GM21723 (cell line): ENCODE data around the gene KIF12.

Experiments used
- ATAC-seq: cut with Tn5 transposase; IDR thresholded peaks from one replicate; pipeline ENCODE4 v1.9.1; 2021; ENCODE audit warnings: mild to moderate bottlenecking, moderate library complexity; ENCODE audit not compliant: unreplicated experiment

The KIF12 gene

GRCh38 chr9:114070188-114071103 is 28.6 kb downstream of the KIF12 start:
- no peak for ATAC-seq

- no peak for ATAC-seq
Observed at GRCh38 chr9:114069476-114070187, 29.5 kb downstream of the KIF12 start.

- no peak for ATAC-seq
Observed at GRCh38 chr9:114065304-114065703, 33.8 kb downstream of the KIF12 start.

DNA sequence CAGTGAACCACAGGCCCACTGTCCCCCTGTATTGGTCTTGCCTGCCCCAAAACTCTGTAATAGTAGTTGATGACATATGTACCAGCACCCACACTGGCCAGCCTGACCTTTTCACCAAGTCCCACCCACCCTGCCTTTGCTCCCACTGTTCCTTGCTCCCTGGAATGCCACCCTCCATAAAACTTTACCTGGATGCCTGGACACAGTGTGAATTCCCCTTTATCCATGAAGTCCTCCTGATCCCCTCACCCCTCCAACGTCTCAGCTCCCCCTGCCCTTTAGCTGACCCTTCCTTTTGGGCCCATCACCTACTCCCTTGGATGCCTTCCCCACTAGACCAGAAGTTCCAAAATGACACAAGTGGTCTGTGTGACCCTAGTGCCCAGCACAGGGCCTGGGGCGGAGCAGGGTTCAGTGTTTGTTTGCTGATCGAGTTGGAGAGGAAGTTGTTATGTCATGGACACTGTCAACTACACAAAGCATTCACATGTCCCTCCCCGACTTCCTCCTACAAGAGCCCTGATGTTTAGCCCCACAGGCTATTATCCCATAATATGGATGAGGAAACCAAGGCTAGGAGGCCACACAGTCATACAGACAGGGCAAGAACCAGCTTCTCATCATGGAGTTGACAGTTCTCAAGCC is 37.1 kb downstream of the KIF12 start:
- ATAC-seq, result no peak

DNA sequence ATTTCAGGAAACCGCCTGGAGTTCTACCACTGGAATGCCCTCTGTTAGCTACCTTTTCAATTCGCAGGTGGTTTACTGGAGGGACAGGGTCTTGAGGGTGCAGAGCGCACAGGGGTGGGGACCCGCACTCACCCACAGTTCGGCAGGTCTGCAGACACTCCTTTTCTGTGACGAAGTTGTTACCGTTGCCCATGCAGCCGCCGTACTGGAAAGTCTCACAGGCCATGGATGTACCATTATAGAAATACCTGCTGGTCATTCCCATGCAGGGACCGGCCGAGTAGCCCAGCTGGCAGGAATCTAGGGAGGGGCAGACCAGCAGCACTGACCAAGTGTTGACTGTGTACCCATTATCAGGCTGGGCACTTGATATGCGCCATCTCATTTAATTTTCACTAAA is 37.8 kb downstream of the KIF12 start:
- ATAC-seq, result no peak

DNA sequence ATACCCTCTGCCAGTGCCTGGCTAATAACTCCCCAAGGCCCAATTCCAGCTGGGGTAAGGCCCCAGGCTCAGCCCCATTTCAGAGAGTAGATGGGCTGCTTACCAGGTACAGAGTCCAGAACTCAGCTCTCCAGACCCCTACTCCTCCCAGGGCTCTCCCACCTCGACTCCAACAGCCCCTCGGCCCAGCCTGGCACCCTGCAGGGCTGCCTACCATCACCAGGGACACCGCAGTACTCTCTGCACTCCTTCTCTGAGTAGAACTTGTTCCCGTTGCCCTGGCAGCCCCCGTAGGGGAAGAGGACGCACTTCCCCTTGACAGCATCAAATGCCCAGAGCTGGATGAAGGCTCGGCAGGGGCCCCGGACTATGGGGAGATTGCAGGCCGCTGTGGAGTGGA is 38.4 kb downstream of the KIF12 start:
- ATAC-seq, result no peak

- ATAC-seq, result no peak
Observed at GRCh38 chr9:114060070-114060469, 39.0 kb downstream of the KIF12 start.

GRCh38 chr9:114059047-114059803 is 39.9 kb downstream of the KIF12 start:
- ATAC-seq, result no peak

DNA sequence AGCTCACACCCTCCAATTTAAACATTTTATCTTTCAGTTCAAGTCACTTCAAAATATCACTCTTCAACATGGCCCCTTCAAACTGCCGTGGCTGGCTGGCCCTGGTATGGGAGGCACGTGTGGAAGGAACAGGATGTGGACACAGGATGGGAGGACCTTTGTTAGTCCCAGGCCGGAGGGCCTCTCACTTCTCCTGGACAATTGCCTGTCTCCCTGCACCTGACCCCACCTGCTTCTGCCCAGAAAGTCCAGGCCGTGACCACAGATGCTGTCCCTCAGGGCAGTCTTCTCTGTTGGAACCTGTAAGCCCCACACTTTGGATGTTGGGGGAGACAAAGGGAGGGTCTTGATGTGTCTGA is 40.4 kb downstream of the KIF12 start:
- no peak for ATAC-seq

- ATAC-seq, result no peak
Observed at GRCh38 chr9:114057161-114057885, 41.8 kb downstream of the KIF12 start.

DNA sequence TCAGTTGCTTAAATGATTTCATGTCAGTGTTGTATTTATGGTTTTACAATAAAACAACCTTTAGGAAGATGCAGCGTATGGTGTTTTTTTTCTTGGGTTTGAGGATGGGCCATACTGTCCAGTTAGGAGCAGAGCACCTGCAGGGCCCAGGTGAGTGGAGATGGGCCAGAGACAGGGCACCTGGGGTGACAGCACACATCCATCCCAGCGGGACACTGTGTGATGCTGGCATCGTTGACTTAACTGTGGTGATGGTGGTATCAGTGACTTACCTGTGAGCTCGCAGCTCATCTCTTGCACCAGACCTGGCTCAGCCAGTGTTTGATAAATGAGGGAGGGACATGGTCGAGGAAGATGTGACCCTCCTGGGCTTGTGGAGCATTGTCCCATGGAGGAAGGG is 42.6 kb downstream of the KIF12 start:
- no peak for ATAC-seq

DNA sequence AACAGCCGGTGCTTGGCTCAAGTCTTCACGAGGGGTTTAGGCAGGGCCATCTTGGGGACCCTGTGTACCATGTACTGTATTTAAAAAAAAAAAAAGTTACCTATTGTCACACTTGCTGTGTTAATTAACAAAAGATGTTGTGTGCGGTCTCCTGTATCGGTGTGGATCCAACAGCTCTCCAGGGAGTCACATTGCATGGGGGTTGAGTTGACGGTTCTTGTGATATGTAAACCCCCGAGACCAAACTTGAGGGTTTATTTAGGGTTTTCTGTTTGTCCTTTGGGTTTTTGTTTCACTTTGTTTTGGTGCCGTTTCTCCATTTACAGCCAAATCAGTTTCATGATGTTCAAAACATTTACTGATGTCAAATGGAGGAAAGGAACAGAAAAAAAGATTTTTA is 43.2 kb downstream of the KIF12 start:
- no peak for ATAC-seq

- no peak for ATAC-seq
Observed at GRCh38 chr9:114055061-114055460, 44.0 kb downstream of the KIF12 start.

DNA sequence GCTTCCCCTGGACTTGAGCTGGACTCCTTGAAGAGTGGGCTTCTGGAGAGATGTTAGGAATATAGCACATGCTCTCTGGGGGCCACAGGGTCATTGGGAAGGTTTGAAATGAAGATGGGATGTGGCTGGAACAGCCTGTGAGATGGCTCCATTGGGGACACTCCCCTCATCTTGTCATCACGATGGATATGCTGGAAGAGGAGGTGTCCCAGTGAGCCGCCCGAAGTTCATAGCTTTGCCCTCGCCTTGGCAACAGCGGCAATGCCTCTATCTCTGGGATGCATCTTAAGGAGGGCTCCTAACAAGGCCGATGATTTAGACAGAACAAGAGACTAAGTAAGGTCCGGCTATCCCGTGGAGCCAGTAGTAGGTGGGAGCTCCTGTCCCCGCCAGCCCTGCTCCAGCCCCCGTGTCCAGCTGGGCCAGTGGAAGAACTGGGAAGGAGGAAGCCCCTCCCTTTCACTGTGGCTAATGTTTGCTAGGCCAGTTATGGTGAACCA is 44.9 kb downstream of the KIF12 start:
- no peak for ATAC-seq

DNA sequence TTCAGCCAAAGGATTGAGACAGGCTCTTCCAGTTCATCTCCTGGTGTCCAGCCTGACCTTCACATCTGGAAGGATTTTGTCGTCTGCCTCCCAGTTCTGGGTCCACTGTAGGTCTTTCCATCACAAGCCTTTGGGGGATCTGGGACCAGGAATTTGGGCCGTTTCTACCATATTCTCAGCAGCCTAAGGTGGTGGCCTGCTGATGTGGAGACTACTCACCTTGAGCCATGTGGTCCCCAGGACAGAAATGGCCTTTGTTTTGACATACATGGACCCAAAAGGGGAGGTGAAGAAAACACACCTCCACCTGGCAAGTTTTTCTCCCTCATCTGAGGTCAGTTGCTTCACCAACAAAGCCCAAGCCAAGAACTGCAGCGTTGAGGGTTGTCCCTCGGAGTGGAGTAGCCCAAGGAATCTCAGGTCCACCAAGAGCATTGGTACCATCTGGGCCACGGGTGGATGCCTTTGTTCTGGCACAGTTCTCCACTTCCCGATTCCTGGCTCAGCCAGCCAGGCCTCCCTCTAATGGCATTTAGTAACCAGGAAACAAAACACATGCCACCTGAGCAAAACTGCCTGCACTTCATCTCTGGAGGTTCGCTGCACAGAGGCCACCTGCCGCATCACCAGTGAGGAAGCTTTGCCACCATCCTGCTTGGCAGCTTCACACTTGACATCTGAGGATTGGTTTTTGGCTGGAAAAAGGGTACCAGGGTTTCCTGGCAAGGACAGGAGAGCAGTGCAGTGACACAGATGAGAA is 45.7 kb downstream of the KIF12 start:
- ATAC-seq, result no peak

DNA sequence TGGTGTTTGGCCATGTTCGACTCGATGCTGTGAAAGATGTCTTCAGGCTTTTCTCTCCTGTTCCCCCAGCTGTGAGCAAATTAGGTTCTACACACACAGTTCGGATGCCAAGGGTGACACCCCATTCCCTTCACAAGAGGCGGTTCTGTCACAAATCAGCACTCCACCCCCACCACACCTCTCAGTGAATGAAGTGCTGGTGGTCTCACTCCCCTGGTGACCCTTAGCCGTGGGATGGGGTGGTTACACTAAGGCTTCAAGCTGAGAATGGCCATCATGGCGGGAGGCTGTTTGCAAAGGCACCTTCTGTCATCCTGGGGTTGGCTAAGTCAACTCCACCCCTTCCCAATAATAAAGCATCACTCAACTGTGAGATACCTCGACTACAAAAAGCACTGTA is 47.4 kb downstream of the KIF12 start:
- no peak for ATAC-seq

GRCh38 chr9:114051281-114051680 is 47.8 kb downstream of the KIF12 start:
- ATAC-seq, result no peak

GRCh38 chr9:114050646-114051045 is 48.4 kb downstream of the KIF12 start:
- ATAC-seq, result no peak

DNA sequence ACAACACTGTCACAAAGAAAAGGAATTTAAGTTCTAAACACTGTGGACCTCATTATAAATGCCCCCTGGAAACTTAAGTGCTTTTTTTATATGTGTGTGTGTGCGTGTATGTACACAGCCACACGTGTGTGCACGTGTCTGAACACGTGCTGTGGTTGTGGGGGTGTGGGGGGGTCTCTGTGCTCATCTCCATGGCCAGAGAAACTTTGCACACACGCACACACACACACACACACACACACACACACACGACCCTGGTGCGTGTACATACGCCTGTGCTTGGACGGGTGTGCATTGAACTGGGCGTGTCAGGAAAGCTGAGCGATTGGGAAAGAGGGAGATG is 48.9 kb downstream of the KIF12 start:
- ATAC-seq, result no peak
